ENCODE results near the gene BTN3A1.

DNA sequence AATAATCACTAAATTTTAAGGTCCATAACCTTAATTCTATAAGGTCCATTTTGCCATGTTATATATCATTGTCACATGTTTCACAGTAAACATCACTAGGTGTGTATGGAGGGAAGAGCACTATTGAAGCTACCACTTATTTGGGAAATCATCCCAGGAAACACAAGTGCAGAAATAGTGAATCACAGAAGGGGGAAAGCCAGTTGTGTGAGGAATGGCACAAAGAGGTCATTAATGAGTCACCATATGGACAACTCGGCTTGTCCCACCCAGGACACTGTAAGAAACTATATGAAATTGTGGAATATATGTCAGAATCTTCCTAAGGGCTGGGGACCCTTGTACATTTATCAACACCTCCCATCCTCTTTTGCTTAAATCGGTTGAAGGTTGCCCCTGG is 13.7 kb downstream of the BTN3A1 start:
- no peak for TF ChIP-seq SMARCC2 (IDR thresholded peaks at IDR 0.05)
- no peak for TF ChIP-seq RFX1 (IDR thresholded peaks at IDR 0.05)
- no peak for TF ChIP-seq REL (CRISPR knock-in tag; conservative IDR thresholded peaks at IDR 0.05)
- TF ChIP-seq, protein P1, sequence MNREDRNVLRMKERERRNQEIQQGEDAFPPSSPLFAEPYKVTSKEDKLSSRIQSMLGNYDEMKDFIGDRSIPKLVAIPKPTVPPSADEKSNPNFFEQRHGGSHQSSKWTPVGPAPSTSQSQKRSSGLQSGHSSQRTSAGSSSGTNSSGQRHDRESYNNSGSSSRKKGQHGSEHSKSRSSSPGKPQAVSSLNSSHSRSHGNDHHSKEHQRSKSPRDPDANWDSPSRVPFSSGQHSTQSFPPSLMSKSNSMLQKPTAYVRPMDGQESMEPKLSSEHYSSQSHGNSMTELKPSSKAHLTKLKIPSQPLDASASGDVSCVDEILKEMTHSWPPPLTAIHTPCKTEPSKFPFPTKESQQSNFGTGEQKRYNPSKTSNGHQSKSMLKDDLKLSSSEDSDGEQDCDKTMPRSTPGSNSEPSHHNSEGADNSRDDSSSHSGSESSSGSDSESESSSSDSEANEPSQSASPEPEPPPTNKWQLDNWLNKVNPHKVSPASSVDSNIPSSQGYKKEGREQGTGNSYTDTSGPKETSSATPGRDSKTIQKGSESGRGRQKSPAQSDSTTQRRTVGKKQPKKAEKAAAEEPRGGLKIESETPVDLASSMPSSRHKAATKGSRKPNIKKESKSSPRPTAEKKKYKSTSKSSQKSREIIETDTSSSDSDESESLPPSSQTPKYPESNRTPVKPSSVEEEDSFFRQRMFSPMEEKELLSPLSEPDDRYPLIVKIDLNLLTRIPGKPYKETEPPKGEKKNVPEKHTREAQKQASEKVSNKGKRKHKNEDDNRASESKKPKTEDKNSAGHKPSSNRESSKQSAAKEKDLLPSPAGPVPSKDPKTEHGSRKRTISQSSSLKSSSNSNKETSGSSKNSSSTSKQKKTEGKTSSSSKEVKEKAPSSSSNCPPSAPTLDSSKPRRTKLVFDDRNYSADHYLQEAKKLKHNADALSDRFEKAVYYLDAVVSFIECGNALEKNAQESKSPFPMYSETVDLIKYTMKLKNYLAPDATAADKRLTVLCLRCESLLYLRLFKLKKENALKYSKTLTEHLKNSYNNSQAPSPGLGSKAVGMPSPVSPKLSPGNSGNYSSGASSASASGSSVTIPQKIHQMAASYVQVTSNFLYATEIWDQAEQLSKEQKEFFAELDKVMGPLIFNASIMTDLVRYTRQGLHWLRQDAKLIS (CRISPR knock-in tag; IDR thresholded peaks at IDR 0.05): no peak
- no peak for TF ChIP-seq POLR2G (IDR thresholded peaks at IDR 0.05; ENCODE audit: low read depth, low read length)
